ENCODE data around the gene TRAM2.

Gene TRAM2
- 6.4 to 71.4 (median 20.5) reads per million in 18 experiments for total RNA-seq

GRCh38 chr6:52577022-52577777 is at the start of gene TRAM2:
Gene TRAM2 (minus strand): TSS chr6:52577060. CDS start chr6:52576915, 145 bp downstream.
- DNase-seq: peak; percentile 53 to 73

- no peak for DNase-seq
Observed at GRCh38 chr6:52622810-52623209, 46.0 kb upstream of the TRAM2 start.

DNA sequence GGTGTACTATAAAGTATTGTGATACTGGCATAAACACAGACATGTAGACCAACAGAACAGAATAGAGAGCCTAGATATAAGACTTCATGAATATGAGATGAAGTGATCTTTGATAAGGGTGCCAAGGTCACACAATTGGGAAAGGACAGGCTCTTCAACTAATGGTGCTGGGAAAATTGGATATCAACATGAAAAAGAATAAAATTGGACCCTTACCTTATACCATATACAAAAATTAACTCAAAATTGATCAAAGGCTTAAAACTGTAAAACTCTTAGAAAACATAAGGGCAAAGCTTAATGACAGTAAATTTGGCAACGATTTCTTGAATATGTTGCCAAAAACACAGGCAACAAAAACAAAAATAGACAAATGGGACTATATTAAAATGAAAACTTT is 44.8 kb upstream of the TRAM2 start:
- no peak for DNase-seq

GRCh38 chr6:52620906-52621190 is 44.0 kb upstream of the TRAM2 start:
- DNase-seq: no peak

DNA sequence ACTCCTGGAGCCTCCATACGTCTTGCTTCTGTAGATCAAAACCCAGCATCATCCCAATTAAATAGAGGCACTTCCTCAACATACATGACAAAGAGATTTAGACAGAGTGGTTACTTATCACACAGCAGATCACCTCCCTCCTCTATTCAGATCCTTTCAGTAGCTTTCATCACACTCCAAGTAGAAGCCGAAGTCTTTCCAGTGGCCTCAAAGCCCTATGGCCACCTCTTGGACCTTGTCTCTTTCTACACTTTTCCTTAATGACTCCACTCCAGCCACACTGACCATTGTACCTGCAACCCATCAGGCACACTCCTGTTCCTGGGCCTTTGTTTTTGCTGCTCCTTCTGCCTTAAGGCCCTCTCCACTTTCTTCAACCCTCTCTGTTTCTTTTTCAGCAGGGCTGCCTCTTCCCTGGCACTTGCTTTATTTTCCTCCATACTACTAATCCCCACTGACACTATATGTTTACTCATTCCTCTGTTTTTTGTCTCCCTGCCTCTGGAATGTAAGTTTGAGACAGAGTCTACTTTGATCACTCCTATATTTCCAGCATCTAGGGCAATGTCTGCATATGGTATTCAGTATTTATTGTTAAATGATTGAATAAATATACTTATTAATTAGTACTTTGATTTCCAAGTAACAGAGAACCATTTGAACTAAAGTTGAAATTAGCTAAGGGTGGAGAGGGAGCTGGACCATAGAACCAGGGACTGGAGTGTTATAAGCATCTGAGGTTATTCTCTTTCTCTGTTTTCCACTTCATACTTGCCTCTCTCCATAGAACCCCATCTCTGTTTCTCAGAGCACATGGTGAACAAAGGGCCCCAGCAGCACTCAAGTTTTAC is 43.4 kb upstream of the TRAM2 start:
- DNase-seq: no peak

GRCh38 chr6:52617087-52617486 is 40.2 kb upstream of the TRAM2 start:
- DNase-seq: no peak

GRCh38 chr6:52616059-52616690 is 39.3 kb upstream of the TRAM2 start:
- DNase-seq: no peak

DNA sequence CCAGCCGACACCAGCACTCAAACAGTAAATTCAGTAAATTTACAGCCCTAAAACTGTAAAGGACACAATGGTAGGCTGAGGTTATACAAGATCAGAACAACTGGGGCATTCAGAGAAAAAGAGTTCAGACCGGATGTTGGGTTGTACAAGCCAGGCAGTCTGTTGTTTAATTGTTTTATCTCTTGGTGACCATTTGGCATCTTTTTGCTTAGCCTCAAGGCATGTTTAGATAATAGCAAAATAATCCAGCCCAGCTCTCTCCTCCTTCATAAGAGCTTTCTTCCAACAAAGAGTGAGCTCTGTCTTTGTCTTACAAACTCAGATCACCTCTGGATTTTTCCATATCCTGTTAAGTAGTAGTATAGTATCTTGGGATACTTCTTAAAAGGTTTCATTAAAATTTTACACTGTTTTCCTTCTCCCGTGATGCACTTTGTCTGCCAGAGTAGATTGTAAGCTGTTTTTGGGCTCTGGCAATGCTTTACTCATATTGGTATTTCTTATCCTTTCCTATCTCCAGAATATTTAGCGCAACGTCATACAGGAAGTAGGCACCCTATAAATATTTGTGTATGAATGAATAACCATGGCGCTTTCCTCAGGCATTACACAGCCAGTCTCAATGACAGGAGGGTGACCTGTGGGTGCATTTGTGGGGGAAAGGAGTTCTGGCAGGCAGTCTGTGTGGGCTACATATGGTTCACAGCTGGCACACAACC is 35.6 kb upstream of the TRAM2 start:
- no peak for DNase-seq

GRCh38 chr6:52611833-52612232 is 35.0 kb upstream of the TRAM2 start:
- peak; percentile 15 to 35 for DNase-seq

- DNase-seq: no peak
Observed at GRCh38 chr6:52610745-52611355, 34.0 kb upstream of the TRAM2 start.

- DNase-seq: no peak
Observed at GRCh38 chr6:52610011-52610410, 33.2 kb upstream of the TRAM2 start.

- no peak for DNase-seq
Observed at GRCh38 chr6:52605610-52606185, 28.8 kb upstream of the TRAM2 start.

DNA sequence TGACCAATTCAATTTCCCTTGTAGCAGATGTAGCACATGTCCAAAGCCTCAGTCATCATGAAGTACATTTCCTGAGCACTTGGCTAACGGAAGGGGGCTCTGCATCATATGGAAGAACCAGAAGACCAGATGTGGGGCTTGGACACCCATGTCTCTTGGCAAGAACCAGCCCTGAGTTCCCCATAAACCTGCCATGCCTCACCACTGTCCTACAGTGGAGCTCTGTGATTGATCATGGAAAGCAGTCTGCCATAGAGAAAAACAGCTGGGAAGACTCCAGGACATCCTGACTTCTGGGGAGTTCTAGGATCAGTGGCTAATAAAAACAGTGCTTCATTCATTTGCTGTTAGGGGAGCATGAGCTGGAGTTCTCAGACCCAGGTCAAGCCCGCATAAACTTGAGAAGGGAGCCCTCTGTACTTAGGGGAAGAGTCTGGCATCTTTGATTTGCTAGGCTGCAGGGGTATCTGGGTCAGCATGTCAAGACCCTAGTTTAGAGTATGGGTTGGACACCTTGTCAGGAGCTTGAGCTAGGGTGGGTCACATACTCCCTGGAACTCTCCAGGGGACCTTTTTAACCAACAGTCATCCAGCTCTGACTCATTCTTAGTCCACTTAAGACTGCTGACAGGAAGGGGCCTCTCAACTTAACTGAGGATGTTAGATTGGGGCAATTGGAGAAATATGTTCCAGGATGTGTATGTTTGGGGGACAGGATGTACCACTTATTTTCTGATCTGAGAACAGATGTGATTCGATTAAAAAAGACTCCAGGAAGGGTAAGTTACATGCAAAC is 26.3 kb upstream of the TRAM2 start:
- peak in 1 of 2 donors; percentile 29 for DNase-seq

- DNase-seq: no peak
Observed at GRCh38 chr6:52598824-52599190, 21.9 kb upstream of the TRAM2 start.

DNA sequence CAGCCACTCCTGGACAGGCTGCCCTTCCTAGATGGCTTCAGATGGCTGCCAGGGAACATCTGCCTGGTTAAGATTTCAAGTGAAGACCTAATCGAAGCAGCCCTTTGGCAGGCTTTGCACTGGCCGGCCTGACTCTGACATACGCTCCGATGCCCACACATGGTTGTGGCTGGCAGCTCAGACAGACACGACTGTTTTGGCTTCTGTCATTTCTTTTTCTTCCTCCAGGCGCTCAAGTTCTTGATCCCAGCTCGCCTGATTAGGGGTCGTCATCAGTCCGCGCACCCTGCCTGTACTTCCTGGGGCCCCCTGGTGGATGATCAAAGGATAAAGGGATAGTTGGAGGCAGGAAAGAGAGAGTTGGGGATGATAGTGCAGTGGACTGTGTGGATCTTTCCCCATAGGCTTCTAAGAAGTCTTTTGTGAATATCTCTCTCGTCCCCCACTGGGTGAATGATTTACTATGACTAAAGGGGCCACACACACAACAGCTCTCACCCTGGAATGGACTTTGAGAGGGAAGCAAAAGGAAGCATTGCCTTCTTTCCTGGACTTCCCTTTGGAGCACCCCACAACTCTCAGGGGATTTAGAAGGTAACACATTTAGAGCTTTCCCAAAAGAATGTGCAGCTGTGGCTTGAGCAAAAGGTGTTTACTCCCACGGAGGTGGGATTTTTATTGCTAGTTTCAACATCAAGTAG is 21.4 kb upstream of the TRAM2 start:
- peak; percentile 33 to 36 for DNase-seq

DNA sequence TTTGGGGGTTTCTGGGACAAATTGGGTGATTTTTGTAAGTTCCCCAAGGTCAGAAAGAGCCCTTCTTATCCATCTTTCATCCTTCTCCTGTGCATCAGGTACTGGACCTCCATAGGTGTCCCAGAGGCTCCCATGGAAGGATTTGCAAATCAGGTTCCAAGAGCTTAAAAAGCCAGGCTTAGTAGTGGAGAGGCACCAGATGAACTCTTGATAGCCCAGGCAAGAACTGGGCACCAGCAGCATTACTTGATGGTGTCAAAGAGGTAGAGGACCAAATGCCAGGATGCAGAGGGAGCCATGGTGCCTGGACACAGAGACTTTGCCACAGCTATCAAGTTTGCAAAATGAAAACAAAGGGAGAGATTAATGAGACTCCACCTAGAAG is 20.9 kb upstream of the TRAM2 start:
- no peak for DNase-seq

DNA sequence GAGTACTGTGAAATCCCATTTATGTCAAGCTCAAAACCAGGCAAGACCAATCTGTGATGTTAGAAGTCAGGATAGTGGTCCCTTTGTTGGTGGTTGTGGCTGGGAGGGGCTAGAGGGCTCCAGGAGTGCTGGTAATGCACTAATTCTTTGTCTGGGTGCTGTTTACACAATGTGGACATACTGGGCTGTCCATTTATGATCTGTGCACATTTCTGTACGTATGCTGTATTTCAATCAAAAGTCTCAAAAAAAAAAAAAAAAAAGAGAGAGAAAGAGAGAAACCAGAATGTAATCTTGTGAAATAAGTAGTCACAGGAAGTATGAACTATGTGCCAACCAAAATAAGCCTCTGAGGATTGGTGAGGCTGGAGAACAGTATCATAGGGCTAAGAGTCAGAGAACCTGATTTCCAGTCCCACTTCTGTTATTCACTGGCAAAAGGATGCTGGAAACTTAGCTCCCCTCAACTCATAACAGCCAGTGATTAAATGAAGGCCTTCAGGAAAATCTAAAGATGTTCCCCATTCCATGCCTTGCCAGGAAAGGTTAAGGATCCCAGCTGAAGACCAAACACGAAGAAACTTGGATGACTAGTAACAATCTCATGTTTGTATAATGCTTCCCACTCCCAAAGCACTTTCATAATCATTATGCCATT is 19.6 kb upstream of the TRAM2 start:
- DNase-seq: peak; percentile 71 to 91

DNA sequence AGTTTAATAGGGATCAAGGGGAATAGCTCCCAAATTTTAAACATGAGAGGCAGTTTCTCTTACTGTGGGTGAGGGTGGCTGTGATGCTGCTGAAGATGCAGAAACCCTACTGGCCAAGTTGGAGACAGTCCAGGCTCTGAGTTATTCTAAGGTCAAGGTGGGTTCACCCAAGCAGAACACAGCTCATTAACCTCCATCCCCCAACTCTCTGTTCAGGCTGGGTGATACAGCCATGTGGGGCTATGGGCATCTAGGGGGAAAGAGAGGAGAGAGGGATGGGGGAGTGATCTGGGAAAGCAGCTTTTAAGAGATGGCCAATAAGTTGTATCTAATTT is 18.9 kb upstream of the TRAM2 start:
- no peak for DNase-seq

DNA sequence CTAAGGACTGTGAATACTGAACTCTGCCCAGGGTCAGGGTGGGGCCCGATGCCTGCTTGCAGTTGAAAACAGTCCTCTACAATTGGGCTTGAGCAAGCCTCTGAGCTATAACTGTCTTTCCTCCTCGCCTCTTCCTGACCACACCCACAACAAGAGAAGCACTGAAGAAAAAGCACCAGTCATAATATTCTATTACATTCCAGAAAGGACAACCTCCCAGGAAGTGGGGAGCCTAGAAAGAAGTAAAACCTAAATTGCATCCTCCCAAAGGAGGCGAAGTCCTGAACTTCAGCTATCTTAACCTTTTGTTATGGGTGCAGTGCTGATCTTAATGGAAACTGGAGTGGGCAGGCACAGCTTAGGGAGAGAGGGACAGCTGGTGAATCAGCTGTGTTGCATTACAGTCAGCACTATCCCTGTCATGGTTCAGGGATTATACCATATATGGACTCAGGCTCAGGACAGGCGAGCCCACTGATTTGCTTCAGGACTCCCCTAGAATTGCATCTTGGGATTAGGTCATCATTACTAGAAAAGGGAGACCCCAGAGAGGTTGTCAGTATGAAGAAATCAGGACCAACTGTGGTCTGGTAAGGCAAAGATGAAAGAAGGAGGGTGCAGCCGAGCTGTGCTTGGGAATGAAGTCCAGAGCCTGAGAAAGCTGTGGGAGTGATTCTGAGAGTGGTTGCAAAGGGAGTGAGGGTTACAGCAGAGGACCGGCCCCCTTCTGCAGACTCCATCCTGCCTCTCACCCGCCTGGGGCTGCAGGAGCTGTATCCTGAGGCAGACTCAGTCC is 18.3 kb upstream of the TRAM2 start:
- DNase-seq: peak; percentile 84 to 88

All from inflammatory macrophage (primary cell).